GM19035 (cell line): ENCODE data around the gene MLST8.

ENCODE experiments used
- ATAC-seq: cut with Tn5 transposase; IDR thresholded peaks from one replicate; pipeline ENCODE4 v1.9.1; 2021; ENCODE audit not compliant: unreplicated experiment

The MLST8 gene

GRCh38 chr16:2206780-2207433 lies 1.7 kb downstream of the MLST8 start:
- ATAC-seq: no peak

GRCh38 chr16:2207872-2208271 lies 2.6 kb downstream of the MLST8 start:
- ATAC-seq: no peak

DNA sequence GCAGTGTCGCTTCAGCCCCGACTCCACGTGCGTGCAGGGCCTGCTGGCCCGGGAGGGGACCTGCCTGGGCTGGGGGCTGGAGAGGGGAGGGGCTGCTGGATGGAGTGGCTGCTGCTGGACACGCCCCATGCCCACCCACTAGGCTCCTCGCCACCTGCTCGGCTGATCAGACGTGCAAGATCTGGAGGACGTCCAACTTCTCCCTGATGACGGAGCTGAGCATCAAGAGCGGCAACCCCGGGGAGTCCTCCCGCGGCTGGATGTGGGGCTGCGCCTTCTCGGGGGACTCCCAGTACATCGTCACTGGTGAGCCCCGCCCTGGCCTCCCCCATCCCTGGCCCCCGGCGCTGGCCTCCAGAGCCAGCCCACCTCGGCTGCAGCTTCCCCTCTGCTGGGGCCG lies 3.1 kb downstream of the MLST8 start:
- no peak for ATAC-seq

GRCh38 chr16:2208772-2209171 lies 3.5 kb downstream of the MLST8 start:
- ATAC-seq: no peak

DNA sequence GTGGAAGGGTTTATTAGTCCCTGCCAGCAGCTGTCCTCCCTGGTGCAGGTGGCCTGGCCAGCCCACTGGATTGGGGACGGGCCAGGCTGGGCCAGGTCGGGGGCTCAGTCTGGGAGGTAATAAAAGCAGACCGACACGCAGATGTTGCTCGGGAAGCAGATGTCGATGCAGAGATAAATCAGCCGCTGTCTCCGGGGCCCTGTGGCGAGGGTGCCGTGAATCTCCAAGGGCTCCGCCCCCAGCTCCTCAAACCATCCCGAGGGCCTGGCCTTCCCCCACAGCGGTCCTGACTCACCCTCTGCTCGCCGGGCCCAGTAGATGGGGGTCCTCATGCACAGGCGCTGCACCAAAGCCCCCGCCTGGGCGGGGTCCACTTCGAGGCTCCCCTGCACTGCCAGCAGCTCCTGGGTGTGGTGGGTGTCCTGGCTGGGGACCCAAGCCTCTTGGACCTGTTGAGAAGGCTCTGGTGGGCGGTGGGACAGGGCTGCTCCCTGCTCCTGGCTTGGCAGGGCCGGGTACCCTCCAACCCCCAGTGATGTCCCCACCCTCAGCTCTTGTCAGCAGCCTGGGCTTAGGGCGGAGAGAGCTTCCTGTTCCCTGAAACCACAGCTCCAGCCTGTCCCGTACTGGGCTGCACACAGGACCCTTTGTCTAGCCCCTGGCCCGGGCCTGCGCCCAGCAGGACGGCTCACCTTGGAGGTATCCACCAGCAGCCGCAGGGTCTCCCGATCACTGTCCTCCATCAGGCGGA lies 4.2 kb downstream of the MLST8 start:
- ATAC-seq: no peak

GRCh38 chr16:2210009-2210332 lies 4.7 kb downstream of the MLST8 start:
- ATAC-seq: no peak

GRCh38 chr16:2210386-2211365 lies 5.4 kb downstream of the MLST8 start, which contains the start of gene BRICD5:
BRICD5 (minus strand) TSS chr16:2210863; CDS start chr16:2210833, 30 bp downstream.
- no peak for ATAC-seq

- no peak for ATAC-seq
These were observed 6.7 kb downstream of the MLST8 start for GRCh38 chr16:2211923-2212347.

DNA sequence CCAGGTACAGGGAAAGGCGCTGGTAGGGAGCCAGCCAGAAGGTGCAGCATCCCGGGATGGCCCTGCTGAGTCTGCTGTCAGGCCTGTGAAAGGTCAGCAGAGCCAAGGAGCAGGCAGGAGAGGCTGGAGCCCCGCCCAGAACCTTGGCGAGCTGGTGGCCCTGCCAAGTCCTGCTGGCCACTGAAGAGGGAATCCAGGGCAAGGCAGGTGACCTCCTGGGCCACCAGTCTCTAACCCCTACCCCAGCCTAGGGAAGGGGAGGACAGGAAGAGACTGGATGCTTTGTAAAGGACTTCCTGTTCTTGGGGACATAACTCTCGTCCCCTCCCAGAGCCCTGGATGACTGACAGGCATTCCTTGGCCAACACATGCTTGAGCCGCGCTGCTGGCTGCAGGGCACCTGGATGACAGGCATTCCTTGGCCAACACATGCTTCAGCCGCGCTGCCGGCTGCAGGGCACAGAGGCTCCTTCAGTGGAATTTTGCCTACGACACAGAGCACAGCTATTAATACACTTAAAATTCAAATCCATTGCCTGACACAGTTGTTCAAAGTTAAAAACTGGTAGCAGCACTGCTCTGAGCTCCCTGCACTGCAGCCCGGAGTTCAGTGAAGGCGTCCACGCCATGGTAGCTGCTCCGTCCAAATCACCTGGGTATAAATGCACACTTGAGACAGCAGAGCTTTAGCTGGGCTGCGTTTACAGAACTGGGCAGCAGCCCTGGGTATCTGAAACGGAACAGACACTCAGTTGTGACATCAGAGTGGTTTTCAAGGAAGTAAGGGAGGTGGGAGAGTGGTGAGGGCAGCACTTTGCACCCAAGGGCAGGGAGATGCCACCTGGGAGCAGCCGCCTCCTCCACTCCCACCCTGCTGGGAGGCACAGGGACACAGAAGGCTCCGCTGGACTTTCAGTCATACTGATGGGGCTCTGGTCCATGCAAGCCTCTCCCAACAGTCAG lies 7.4 kb downstream of the MLST8 start:
- ATAC-seq: no peak

DNA sequence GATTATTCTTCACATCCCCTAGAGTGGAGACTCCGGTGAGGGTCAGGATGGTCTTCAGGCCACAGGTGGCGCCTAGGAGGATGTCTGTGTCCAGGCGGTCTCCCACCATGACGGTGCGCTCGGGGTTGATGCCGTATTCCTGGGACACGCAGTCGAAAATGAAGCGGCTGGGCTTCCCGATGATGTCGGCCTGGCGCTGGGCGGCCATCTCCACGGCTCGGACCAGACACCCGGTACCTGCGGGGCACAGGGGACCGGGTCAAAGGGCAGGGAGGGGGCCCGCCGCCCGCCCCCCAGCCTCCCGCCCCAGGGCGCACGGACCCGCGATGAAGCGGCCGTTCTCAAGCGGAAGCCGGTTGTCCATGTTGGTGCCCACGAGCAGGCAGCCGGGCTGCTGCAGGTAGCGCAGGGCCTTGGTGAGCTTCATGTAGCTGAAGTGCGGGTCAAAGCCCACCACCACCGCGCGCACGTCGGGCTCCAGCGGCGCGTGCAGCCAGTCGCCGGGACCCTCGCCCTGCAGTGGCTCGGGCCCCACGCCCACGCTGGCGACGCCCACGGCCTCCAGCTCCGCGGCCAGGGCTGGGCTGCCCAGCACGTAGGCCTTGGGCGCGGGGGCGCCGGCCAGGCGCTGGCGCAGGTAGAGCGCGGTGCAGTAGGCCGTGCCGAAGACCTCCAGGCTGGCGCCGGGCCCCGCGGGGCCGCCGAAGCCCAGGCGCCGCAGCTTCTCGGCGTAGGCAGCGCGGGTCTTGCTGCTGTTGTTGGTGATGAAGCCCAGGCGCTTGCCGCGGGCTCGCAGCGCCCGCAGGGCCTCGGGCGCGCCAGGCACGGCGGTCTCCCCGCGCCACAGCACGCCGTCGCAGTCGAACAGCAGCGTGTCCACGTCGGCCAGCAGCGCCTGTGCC lies 8.8 kb downstream of the MLST8 start:
- peak; percentile 8 for ATAC-seq

DNA sequence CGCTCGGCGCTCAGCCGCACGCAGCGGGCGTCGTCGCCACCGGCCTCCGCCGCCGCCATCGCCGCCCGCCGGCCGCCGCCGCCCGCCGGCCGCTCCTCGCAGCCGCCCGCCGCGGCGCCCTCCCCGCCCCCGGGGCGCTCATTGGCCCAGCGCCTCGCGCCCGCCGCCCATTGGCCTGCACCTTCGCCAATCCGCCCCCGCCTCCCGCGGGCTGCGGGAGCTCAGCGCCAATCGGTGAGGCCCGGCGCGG lies 9.4 kb downstream of the MLST8 start, which contains the start of gene PGP:
TSS of gene PGP (minus strand) at position 122 of the 250 bp plus-strand sequence. CDS start at position 59, 63 bp downstream.
- ATAC-seq: peak; percentile 83

- ATAC-seq: no peak
These were observed 11.1 kb downstream of the MLST8 start for GRCh38 chr16:2216330-2216729.

DNA sequence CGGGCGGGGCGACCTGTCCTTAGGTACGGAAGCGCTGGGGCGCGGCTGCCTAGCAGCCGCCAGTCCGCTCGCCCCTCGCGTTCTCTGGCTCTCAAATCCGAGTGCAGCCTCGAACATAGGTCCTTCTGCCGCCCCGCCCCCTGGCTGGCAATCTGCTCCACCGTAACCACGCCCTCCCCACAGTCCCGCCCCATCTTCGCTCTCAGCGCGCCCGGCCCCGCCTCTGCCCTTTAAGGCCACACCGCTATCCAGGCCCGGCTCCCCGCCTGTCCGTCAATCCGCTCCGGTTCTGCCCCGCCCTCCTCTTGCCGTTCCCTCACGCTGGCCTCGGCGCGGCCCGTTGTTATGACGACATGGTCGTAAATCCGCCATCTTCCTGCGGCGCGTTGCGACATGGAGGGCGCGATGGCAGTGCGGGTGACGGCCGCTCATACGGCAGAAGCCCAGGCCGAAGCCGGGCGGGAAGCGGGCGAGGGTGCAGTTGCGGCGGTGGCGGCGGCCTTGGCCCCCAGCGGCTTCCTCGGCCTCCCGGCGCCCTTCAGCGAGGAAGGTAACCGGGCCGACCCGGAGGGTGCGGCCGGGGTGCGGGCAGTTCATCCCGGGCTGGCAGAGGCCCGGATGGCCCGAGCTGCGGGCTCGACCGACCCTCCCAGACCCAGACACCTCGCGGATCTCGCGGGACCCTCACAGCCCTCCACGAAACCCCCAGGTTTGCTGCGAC lies 18.1 kb downstream of the MLST8 start, which contains the start of gene E4F1:
TSS of gene E4F1 (plus strand) at position 371 of the 721 bp plus-strand sequence. CDS start at position 394, 23 bp downstream.
- ATAC-seq: peak; percentile 93

DNA sequence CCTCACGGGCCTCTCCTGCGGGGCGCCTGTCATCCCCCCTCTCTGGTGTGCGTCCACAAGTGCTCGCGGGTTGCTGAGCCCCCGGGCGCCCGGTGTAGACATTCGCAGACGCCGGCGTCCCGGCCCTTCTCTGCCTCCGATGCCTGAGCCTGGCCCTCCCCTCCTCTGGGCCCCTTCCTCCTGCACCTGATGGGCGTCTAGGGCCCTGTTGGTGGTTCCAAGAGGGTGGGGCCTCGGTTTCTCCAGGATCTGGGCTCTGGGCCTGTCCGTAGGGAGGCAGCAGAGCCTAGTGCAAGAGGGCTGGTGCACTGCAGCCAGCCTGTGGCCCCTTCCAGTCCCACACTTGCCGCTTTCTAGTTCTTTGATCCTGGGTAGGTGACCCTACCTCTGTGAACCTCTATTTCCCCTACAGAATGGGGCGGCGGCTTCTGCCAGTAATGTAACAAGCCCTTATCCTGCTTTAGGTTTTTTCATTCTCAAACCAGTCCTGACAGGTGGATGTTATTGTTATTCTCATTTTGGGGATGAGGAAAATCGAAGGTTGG lies 18.8 kb downstream of the MLST8 start:
- ATAC-seq: peak; percentile 16

DNA sequence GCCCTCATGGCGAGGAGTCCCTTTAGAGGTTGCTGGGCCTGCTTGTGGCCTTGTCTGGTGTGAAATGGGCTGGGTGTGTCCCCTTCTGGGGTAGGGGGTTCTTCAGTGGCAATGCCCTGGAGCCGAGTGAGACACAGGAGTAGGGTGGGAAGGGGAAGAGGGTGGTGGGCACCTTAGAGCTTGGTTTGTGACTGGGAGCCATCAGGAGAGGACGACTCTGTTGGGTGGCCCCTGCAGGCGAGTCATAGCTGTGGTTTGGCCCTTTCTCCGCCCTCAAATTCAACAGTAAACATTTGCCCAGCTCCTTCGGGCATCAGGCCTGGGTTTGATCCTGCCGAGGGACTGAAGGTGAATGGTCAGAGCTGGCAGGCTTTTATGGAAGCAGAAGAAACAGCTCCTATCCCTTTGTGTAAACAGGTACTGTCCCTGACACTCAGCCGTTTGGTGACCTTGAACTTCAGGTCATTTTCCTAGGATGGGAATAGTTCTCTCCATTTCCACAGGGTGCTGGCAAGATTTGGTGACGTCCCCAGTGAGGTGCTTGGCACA lies 21.1 kb downstream of the MLST8 start:
- no peak for ATAC-seq

GRCh38 chr16:2226918-2227317 lies 21.7 kb downstream of the MLST8 start:
- no peak for ATAC-seq

DNA sequence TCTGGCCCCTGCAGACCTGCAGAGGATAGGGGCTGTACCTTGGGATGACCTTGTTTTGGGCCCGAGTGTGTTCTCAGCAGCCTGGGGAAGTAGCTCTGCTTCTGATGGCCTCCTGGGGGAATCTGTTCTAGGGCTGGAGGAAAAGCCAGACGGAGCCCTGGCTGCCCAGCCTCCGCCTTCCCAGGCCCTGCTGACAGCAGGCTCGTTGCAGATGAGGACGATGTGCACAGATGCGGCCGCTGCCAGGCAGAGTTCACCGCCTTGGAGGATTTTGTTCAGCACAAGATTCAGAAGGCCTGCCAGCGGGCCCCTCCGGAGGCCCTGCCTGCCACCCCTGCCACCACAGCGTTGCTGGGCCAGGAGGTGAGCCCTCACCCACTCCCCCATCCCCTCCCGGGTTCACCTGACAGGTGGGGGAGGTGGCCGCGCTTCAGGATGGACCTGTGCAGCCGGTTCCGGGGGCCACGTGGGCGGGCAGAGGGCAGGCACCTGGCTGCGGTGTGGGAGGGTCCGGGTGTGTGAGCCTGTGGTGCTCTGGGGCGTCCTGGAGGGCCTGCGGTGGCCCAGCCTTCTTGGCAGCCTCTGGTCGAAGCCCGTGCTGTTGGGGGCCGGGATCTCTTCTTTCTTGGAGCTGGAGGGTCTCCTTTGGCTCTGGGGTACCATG lies 23.0 kb downstream of the MLST8 start:
- ATAC-seq: no peak

DNA sequence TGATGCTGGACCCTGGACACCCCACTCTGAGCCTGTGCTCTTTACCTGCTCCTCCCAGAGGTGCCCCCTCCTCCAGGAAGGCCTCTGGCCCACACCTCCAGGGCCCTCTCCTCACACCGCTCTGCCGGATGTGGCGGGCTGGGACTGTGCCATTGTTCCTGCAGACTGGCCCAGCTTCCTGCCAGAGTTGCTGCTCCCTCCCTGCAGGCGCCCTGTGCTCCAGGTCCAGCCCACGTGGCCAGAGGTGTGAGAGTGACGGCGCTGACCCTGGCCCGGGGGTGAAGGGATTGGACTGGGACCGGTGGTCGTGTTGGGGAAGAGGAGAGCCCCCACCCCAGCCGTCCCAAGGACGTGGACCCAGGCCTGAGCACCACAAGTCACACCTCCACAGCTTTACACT lies 23.8 kb downstream of the MLST8 start:
- ATAC-seq: no peak
